ENCODE results near the gene SAPCD2.

GRCh38 chr9:137044502-137045177 is 25.7 kb downstream of the SAPCD2 start:
- TF ChIP-seq CTCF (IDR thresholded peaks at IDR 0.05) (no peak), POLR2A (IDR thresholded peaks at IDR 0.05) (peak in 1 of 2 donors; percentile 8)
